DLD1 (cell line): ENCODE measurements around the gene IL1RAPL1.

Experiments
- in situ Hi-C: cut with HindIII; loops from 2 replicates; pipeline ENCODE4 v1.10.0; 2017; ENCODE audit warnings: low sequenced_read_pairs

The IL1RAPL1 gene

GRCh38 chrX:28626515-28626914 is 39.3 kb downstream of the IL1RAPL1 start:
- in situ Hi-C loops, result no loop called here

GRCh38 chrX:28628120-28628519 is 40.9 kb downstream of the IL1RAPL1 start:
- in situ Hi-C loops, result no loop called here

- in situ Hi-C loops, result no loop called here
Observed at GRCh38 chrX:28638775-28639174, 51.5 kb downstream of the IL1RAPL1 start.

GRCh38 chrX:28639451-28639850 is 52.2 kb downstream of the IL1RAPL1 start:
- in situ Hi-C loops, result no loop called here

GRCh38 chrX:28649541-28649940 is 62.3 kb downstream of the IL1RAPL1 start:
- in situ Hi-C loops, result no loop called here

- in situ Hi-C loops, result no loop called here
Observed at GRCh38 chrX:28651186-28651585, 63.9 kb downstream of the IL1RAPL1 start.

GRCh38 chrX:28659269-28659668 is 72.0 kb downstream of the IL1RAPL1 start:
- in situ Hi-C loops, result no loop called here

- in situ Hi-C loops, result no loop called here
Observed at GRCh38 chrX:28665778-28666177, 78.5 kb downstream of the IL1RAPL1 start.

- in situ Hi-C loops, result no loop called here
Observed at GRCh38 chrX:28668303-28668702, 81.1 kb downstream of the IL1RAPL1 start.

- in situ Hi-C loops, result no loop called here
Observed at GRCh38 chrX:28668957-28669356, 81.7 kb downstream of the IL1RAPL1 start.

GRCh38 chrX:28670074-28670473 is 82.8 kb downstream of the IL1RAPL1 start:
- in situ Hi-C loops, result no loop called here

- in situ Hi-C loops, result no loop called here
Observed at GRCh38 chrX:28675173-28675572, 87.9 kb downstream of the IL1RAPL1 start.

GRCh38 chrX:28693101-28693500 is 105.9 kb downstream of the IL1RAPL1 start:
- in situ Hi-C loops, result no loop called here

GRCh38 chrX:28697732-28698131 is 110.5 kb downstream of the IL1RAPL1 start:
- in situ Hi-C loops, result no loop called here

- in situ Hi-C loops, result no loop called here
Observed at GRCh38 chrX:28701222-28701621, 114.0 kb downstream of the IL1RAPL1 start.

- in situ Hi-C loops, result no loop called here
Observed at GRCh38 chrX:28706964-28707363, 119.7 kb downstream of the IL1RAPL1 start.

- in situ Hi-C loops, result no loop called here
Observed at GRCh38 chrX:28709421-28709820, 122.2 kb downstream of the IL1RAPL1 start.

GRCh38 chrX:28717864-28718263 is 130.6 kb downstream of the IL1RAPL1 start:
- in situ Hi-C loops, result no loop called here

GRCh38 chrX:28718450-28718849 is 131.2 kb downstream of the IL1RAPL1 start:
- in situ Hi-C loops, result no loop called here

GRCh38 chrX:28719620-28720019 is 132.4 kb downstream of the IL1RAPL1 start:
- in situ Hi-C loops, result no loop called here

GRCh38 chrX:28752330-28752729 is 165.1 kb downstream of the IL1RAPL1 start:
- in situ Hi-C loops, result no loop called here

- in situ Hi-C loops, result no loop called here
Observed at GRCh38 chrX:28756175-28756574, 168.9 kb downstream of the IL1RAPL1 start.

- in situ Hi-C loops, result no loop called here
Observed at GRCh38 chrX:28756647-28757046, 169.4 kb downstream of the IL1RAPL1 start.

- in situ Hi-C loops, result no loop called here
Observed at GRCh38 chrX:28757290-28757689, 170.0 kb downstream of the IL1RAPL1 start.
